Right atrium auricular region (tissue), 2 donors: Measurements from ENCODE around the gene EFS. TPM values are rescaled to one million over a fixed set of nuclear protein-coding genes. Genes with fewer than 3 reads are reported as not detected.

ENCODE experiments used
- DNase-seq: peaks from one replicate; pipeline ENCODE4 v3.0.0-alpha.2; 2019; ENCODE audit warnings: low spot score
- H3K27ac ChIP-seq, 2 donors: fragments of 200-600 bp; sonication (generic); 1 replicate in 1 of 2; 2 replicates in 1 of 2; pipeline ENCODE4 v1.5.1; 2016 to 2019
- H3K27me3 ChIP-seq, 2 donors: fragments of 200-600 bp; sonication (generic); one replicate each; pipeline versions ENCODE4 v1.5.1 to v1.6.0; 2017 to 2019
- H3K36me3 ChIP-seq: fragments of 200-600 bp; sonication (generic); one replicate; pipeline ENCODE4 v1.5.1; 2016
- H3K4me1 ChIP-seq, 2 donors: fragments of 200-600 bp; sonication (generic); one replicate each; pipeline versions ENCODE4 v1.5.1 to v1.6.0; 2017 to 2019
- H3K4me3 ChIP-seq, 2 donors: fragments of 200-600 bp; sonication (generic); 1 replicate in 1 of 2; 2 replicates in 1 of 2; pipeline ENCODE4 v1.5.1; 2017 to 2019; ENCODE audit warnings: mild to moderate bottlenecking in 1 of 2, moderate library complexity in 1 of 2
- H3K9me3 ChIP-seq, 2 donors: fragments of 200-600 bp; sonication (generic); one replicate each; pipeline ENCODE4 v1.5.1; 2019
- total RNA-seq, 2 donors: library from RNA; depleted of rRNA; stranded (reverse); fragments of >200 nt; gene quantifications; one replicate each; pipeline ENCODE4 v1.1.0, GENCODE V29; 2016
- TF ChIP-seq, protein P1 (sequence below), 2 donors: fragments of 200-600 bp; sonication (generic); IDR thresholded peaks; one replicate each; pipeline ENCODE4 v1.5.1; 2019; ENCODE audit warnings: antibody characterized with exemption in 2 of 2

The EFS gene
- total RNA-seq, 2 donors from 2014 or later = 4.1 to 6.3 TPM

DNA sequence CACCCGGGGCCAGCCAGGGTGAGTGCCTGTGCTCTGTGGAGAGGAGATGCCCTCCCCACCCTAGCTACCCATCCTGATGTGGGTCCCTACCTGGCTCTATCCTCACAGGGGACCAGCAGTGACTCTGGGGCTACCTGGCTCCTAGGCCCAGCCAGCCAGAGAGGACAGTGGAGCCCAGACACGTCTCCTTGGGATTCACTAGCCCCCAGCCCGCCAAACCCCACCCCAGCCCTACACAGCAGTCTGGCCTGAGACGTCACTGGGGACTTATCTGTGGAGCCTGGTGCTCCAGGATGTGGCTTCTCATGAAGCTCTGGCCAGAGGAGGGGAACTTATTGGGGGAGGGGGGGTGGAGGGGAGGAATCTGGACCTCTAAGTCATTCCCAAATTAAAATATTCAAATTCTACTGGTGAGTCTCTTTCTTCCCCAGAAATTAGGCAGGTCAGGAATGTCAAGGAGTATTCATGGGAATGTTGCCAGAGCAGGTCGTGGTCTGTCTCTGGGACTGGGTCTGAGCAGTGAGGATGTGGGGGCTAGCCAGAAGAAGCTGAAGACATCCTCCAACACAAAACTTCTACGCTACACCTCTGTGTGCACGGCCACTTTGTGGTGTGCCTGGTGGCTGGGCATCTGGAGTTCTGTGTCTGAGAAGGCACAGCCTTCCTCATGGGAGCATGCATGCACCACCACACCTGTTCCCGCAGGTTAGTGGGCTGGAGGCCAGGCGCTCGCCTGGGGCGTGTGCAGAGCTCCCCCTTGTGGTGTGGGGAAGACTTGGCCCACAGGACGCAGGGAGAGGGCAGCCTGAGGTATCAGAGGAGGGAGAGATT is 14.6 kb upstream of the EFS start:
- H3K27me3 ChIP-seq = no peaks in the 10 kb centered on the region
- peak; percentile 76 for DNase-seq
- H3K36me3 ChIP-seq = peaks cover 34% of the 10 kb centered on the region
- H3K4me1 ChIP-seq = no peaks in the 10 kb centered on the region
- no peak overlapping the region for H3K27ac ChIP-seq
- no peaks in the 10 kb centered on the region for H3K9me3 ChIP-seq
- TF ChIP-seq, protein P1, sequence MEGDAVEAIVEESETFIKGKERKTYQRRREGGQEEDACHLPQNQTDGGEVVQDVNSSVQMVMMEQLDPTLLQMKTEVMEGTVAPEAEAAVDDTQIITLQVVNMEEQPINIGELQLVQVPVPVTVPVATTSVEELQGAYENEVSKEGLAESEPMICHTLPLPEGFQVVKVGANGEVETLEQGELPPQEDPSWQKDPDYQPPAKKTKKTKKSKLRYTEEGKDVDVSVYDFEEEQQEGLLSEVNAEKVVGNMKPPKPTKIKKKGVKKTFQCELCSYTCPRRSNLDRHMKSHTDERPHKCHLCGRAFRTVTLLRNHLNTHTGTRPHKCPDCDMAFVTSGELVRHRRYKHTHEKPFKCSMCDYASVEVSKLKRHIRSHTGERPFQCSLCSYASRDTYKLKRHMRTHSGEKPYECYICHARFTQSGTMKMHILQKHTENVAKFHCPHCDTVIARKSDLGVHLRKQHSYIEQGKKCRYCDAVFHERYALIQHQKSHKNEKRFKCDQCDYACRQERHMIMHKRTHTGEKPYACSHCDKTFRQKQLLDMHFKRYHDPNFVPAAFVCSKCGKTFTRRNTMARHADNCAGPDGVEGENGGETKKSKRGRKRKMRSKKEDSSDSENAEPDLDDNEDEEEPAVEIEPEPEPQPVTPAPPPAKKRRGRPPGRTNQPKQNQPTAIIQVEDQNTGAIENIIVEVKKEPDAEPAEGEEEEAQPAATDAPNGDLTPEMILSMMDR (IDR thresholded peaks at IDR 0.05) = peak; percentile 84 to 85
- H3K4me3 ChIP-seq = no peak overlapping the region

- Histone ChIP-seq H3K36me3 (peaks cover 25% of the 10 kb centered on the region), H3K27me3 (no peaks in the 10 kb centered on the region), H3K4me1 (no peaks in the 10 kb centered on the region), H3K4me3 (no peak overlapping the region), H3K9me3 (no peaks in the 10 kb centered on the region), H3K27ac (no peak overlapping the region)
- no peak for DNase-seq
- TF ChIP-seq, protein P1 (IDR thresholded peaks at IDR 0.05) = no peak
Measured at GRCh38 chr14:23378612-23379220, 13.7 kb upstream of the EFS start.

DNA sequence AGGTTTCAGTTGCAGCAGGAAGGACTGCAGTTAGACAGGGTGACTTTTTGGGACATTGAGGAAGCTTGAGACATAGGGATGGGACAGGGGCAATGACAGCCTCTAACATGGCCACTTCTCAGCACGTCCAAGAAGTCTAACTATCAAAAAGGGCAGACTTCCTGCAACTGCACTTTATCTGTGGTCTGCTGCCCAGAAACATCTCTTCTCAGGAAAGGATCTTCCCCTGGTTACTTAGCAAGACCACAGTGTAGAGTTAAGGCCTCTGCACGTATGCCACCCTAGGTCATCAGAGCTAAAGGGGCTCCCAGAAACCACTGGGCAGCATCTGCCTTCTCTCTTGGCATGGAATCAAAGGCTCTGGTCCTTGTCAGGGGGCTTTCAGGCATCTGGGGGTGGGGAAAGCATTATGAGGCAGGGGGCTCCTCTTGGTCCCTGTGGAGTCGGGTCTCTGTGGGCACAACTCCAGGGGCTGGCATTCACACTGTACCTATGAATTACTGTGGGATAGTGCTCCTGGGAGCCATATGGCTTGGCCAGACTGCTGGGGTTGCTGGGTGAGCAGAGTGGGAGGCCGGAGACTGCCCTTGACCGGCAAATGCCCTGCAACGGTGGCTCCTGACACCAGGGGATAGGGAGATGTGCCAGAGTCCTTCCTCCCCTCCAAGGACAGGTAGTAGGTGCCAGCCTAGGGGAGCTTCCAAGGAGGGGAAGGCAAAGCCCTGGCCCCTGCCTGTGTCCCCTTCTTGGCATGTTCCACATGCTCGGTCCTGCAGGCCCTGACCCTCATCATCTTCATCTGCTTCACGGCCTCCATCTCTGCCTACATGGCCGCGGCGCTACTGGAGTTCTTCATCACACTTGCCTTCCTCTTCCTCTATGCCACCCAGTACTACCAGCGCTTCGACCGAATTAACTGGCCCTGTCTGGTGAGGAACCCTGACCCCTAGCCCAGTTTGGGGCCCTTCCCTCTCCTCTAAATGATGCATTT is 12.9 kb upstream of the EFS start:
- Histone ChIP-seq H3K4me3 (no peak overlapping the region), H3K27me3 (no peaks in the 10 kb centered on the region), H3K27ac (no peak overlapping the region), H3K36me3 (peaks cover 17% of the 10 kb centered on the region), H3K4me1 (no peaks in the 10 kb centered on the region), H3K9me3 (no peaks in the 10 kb centered on the region)
- no peak for DNase-seq
- TF ChIP-seq, protein P1 (IDR thresholded peaks at IDR 0.05) = no peak

DNA sequence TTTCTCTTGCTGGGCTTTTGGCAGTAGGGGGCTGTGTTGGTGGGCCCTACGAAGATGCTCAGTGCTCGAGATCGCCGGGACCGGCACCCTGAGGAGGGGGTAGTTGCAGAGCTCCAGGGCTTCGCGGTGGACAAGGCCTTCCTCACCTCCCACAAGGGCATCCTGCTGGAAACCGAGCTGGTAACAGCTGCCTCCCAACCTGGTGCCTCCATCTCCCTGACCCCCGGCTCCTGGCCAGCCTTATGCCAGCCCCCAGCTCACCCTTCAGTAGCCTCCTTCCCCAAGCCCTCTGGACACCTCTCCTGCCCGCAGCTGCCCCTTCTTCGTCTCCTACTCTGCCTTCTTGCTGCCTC is 12.2 kb upstream of the EFS start:
- TF ChIP-seq, protein P1 (IDR thresholded peaks at IDR 0.05) = no peak
- H3K36me3 ChIP-seq = peaks cover 10% of the 10 kb centered on the region
- peak overlapping the region in 1 of 2 donors; percentile 42 for H3K27ac ChIP-seq
- H3K4me1 ChIP-seq = no peaks in the 10 kb centered on the region
- no peaks in the 10 kb centered on the region for H3K27me3 ChIP-seq
- H3K4me3 ChIP-seq = peak overlapping the region in 1 of 2 donors; percentile 19
- no peak for DNase-seq
- H3K9me3 ChIP-seq = no peaks in the 10 kb centered on the region

DNA sequence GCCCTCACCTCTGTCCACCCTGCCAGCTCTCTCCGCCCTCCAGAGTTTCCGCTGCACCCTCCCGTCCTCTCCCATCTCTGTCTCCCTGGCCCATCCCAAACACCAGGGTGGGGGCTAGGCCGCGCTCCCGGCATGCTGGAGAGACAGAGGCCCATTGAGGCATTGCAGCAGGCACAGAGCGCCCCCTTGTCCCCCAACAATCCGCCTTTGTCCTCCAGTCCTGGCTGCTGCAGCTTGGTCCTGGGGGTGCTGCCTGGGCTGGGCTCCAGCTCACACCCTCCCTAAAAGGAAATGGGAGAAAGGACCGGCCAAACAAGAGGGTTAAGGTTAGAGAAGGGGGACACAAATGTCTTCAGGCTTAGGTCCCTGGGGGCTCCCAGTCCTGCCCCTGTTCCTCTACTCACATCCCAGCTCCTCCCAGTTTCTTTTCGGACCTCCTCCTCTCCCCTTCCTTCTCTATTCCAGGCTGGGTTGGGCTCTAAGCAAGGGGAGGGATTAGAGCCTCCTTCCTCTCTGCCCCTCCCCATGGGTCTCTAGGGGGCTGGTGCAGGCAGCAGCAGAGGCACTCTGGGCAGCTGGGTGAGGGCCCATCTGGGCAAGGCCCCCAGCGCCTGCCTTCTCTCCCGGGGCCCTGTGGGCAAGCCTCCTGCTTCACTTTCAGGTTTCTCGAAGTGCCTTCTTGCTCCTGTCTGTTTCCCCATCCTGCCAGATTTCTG is 11.7 kb upstream of the EFS start, which contains the start of gene CMTM5:
Gene CMTM5 (plus strand): TSS at position 565 of the 716 bp plus-strand sequence. CDS start 206 bp downstream, outside the sequence.
- peak within 1 kb of the TSS in 1 of 2 donors; percentile 19 for H3K4me3 ChIP-seq
- H3K27me3 ChIP-seq = no peaks in the 10 kb centered on the region
- no peak for DNase-seq
- H3K9me3 ChIP-seq = no peaks in the 10 kb centered on the region
- peak within 1 kb of the TSS in 1 of 2 donors; percentile 42 for H3K27ac ChIP-seq
- H3K4me1 ChIP-seq = no peaks in the 10 kb centered on the region
- TF ChIP-seq, protein P1 (IDR thresholded peaks at IDR 0.05) = no peak
- H3K36me3 ChIP-seq = peaks cover 5% of the 10 kb centered on the region
